ENCODE data around the gene TTC24. TPM values are rescaled to one million over a fixed set of nuclear protein-coding genes. Genes with fewer than 3 reads are reported as not detected.

Gene TTC24
- total and polyA plus RNA-seq, 2 experiments from 2014 or later, result not detected

- TF ChIP-seq STAT1 (IDR thresholded peaks at IDR 0.05; ENCODE audit: unreplicated experiment) (no peak), EZH2 (IDR thresholded peaks at IDR 0.05; ENCODE audit: low read depth, unreplicated experiment) (no peak), ZNF114 (CRISPR knock-in tag; IDR thresholded peaks at IDR 0.05) (no peak), CREB1 (CRISPR knock-in tag; IDR thresholded peaks at IDR 0.05; ENCODE audit: low read depth) (no peak), ZNF462 (CRISPR knock-in tag; IDR thresholded peaks at IDR 0.05) (no peak)
- TF ChIP-seq, protein P1, sequence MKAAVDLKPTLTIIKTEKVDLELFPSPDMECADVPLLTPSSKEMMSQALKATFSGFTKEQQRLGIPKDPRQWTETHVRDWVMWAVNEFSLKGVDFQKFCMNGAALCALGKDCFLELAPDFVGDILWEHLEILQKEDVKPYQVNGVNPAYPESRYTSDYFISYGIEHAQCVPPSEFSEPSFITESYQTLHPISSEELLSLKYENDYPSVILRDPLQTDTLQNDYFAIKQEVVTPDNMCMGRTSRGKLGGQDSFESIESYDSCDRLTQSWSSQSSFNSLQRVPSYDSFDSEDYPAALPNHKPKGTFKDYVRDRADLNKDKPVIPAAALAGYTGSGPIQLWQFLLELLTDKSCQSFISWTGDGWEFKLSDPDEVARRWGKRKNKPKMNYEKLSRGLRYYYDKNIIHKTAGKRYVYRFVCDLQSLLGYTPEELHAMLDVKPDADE (IDR thresholded peaks at IDR 0.05), result no peak
Observed at GRCh38 chr1:156591181-156591431, 11.6 kb downstream of the TTC24 start (continued).

- Mint-ChIP-seq H3K9me3 (no peaks in the 10 kb centered on the region), H3K27ac (peak within 1 kb of the TSS; percentile 95), H3K4me3 (peak within 1 kb of the TSS; percentile 82), H3K4me1 (peaks cover 17% of the 10 kb centered on the region), H3K27me3 (ENCODE audit: insufficient read depth, low read depth, poor library complexity) (peaks cover 4% of the 10 kb centered on the region), H3K36me3 (ENCODE audit: low read depth) (peaks cover 41% of the 10 kb centered on the region)
- Histone ChIP-seq H3K4me3 (peak within 1 kb of the TSS; percentile 95), H4K20me1 (replicated peaks; ENCODE audit: insufficient read depth) (peaks cover 17% of the 10 kb centered on the region), H3F3A (replicated peaks; ENCODE audit: low read depth) (peaks cover 29% of the 10 kb centered on the region), H3K36me3 (ENCODE audit: insufficient read depth) (peaks cover 5% of the 10 kb centered on the region), H2AFZ (peak within 1 kb of the TSS; percentile 83), H3K27me3 (ENCODE audit: insufficient read depth) (no peaks in the 10 kb centered on the region), H3K9me2 (ENCODE audit: insufficient read depth) (no peaks in the 10 kb centered on the region), H3K4me2 (peak within 1 kb of the TSS; percentile 80), H3K4me1 (ENCODE audit: insufficient read depth) (peaks cover 8% of the 10 kb centered on the region; the same call in 1 of the 2 replicates), H3K79me2 (replicated peaks; ENCODE audit: insufficient read depth) (no peaks in the 10 kb centered on the region), H3K27ac (ENCODE audit: low read depth) (peak within 1 kb of the TSS; percentile 80; the same call in 1 of the 2 replicates)
- ATAC-seq (peak; percentile 95), DNase-seq (ENCODE audit: low spot score) (peak; percentile 94)
- TF ChIP-seq POLR2AphosphoS5 (IDR thresholded peaks at IDR 0.05; ENCODE audit: low read depth), result peak; percentile 82
- no peak for TF ChIP-seq ZNF462 (CRISPR knock-in tag; IDR thresholded peaks at IDR 0.05)
Observed at GRCh38 chr1:156591432-156592157, 12.1 kb downstream of the TTC24 start, which contains the start of gene NAXE. NAXE (plus strand) TSS chr1:156591776; CDS start chr1:156591805, 29 bp downstream.
